ENCODE results near the gene HOXC5. TPM values are rescaled to one million over a fixed set of nuclear protein-coding genes. Genes with fewer than 3 reads are reported as not detected.

Gene HOXC5
- total RNA-seq, 1 donor: 0.43 TPM

DNA sequence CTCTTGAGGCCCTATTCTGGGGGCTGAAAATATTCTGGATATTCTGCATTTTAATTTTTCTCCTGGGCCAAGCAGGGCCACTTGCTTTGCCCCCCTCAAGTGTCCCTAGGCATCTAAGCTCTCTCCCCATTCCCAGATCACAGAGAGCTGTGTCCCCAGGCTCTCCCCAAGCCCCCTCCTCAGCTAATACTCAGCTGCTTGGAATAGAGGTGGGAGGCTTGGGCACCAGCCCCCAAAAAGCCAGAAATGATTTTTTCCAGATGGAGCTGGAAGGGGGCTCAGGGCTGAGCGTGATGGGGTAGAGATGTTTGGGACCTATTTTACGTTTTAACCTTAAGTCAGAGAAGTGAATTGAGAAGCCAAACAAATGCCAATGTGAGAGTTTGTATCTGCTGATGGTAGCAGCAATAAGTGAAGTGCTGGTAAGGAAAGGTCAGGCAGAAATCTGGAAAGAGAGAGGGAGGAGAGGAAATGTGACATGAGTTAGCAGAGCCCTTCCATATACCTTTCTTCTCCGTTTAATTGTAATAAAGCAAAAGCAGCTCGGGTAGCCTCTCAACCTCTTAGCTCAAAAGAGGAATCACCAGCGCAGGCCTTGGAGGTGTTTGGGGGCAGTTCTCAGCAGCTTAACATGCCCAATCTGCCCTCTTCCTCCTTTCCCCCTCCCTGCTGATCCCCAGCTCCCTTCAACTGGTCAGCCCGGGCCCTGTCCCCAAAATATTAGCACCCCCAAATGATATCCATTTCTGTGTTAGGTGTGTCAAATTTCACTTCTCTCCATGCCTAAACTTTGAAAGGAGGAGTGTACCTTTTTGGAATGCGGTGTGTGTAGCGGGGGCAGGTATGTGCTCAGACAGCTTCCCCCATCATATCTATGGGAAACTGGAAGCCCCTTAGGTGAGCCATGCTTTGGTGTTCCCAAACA lies 9.6 kb upstream of the HOXC5 start:
- DNase-seq (ENCODE audit: low read depth): no peak
- peak overlapping the region; percentile 36 for H3K4me3 ChIP-seq (ENCODE audit: low read depth, low read length)
- TF ChIP-seq, protein P1, sequence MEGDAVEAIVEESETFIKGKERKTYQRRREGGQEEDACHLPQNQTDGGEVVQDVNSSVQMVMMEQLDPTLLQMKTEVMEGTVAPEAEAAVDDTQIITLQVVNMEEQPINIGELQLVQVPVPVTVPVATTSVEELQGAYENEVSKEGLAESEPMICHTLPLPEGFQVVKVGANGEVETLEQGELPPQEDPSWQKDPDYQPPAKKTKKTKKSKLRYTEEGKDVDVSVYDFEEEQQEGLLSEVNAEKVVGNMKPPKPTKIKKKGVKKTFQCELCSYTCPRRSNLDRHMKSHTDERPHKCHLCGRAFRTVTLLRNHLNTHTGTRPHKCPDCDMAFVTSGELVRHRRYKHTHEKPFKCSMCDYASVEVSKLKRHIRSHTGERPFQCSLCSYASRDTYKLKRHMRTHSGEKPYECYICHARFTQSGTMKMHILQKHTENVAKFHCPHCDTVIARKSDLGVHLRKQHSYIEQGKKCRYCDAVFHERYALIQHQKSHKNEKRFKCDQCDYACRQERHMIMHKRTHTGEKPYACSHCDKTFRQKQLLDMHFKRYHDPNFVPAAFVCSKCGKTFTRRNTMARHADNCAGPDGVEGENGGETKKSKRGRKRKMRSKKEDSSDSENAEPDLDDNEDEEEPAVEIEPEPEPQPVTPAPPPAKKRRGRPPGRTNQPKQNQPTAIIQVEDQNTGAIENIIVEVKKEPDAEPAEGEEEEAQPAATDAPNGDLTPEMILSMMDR (IDR thresholded peaks at IDR 0.05; ENCODE audit: insufficient read depth, low read depth, low read length): no peak

DNA sequence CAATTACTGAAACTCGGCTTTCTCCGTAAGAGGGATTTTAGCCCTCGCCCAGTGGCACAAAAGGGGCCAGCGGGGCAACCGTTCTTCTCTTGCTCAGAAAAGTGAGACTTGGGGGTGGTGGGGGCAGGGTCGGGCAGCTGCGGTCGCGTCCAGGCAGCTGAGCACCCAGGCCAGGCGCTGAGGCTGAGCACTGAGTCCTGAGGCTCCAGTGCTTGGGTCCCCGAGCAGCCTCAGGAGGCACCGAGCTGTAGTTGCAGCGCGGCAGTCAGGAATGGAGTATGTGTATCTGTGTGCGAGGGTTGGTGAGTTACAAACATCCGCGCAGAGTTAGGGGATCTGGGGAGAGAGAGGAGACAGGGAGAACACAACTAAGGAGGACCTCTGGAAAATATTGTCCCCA lies 8.7 kb upstream of the HOXC5 start:
- TF ChIP-seq, protein P1 (IDR thresholded peaks at IDR 0.05; ENCODE audit: insufficient read depth, low read depth, low read length): no peak
- peak overlapping the region; percentile 36 for H3K4me3 ChIP-seq (ENCODE audit: low read depth, low read length)
- no peak for DNase-seq (ENCODE audit: low read depth)

DNA sequence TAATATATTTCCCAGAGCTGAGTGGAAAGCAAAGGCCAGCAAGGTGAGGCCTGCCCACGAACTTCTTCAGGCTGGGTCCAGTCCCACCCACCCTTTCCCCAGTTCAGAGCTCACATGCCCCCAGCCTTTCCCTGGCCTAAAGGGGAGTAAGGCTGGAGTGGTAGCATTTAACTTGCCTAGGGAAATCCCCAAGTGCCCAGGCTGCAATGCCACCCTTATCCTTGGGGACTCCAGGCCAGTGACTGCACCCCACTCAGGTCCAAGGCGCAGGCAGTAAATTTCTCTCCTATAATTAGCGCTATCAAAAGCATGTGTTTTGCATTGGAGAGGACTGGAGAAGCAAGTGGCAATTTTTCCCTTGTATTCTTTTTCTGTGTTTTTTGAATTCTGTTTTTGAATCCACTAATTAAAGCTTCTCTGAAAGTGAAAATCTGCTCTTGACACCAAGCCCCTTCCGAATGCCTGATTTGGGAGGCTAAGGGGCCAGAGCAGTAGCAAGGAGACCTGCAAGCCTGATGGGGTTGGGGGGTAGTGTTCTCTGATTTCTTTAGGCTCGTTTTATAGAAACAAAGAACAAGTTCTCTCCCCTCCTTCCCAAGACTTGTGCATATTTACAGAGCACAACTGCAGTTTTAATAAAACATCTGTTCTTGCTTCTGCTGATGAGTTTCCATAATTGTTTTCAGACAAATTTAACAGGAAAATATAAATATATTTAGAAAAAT lies 8.1 kb upstream of the HOXC5 start:
- peak overlapping the region; percentile 36 for H3K4me3 ChIP-seq (ENCODE audit: low read depth, low read length)
- DNase-seq (ENCODE audit: low read depth): no peak
- TF ChIP-seq, protein P1 (IDR thresholded peaks at IDR 0.05; ENCODE audit: insufficient read depth, low read depth, low read length): no peak

DNA sequence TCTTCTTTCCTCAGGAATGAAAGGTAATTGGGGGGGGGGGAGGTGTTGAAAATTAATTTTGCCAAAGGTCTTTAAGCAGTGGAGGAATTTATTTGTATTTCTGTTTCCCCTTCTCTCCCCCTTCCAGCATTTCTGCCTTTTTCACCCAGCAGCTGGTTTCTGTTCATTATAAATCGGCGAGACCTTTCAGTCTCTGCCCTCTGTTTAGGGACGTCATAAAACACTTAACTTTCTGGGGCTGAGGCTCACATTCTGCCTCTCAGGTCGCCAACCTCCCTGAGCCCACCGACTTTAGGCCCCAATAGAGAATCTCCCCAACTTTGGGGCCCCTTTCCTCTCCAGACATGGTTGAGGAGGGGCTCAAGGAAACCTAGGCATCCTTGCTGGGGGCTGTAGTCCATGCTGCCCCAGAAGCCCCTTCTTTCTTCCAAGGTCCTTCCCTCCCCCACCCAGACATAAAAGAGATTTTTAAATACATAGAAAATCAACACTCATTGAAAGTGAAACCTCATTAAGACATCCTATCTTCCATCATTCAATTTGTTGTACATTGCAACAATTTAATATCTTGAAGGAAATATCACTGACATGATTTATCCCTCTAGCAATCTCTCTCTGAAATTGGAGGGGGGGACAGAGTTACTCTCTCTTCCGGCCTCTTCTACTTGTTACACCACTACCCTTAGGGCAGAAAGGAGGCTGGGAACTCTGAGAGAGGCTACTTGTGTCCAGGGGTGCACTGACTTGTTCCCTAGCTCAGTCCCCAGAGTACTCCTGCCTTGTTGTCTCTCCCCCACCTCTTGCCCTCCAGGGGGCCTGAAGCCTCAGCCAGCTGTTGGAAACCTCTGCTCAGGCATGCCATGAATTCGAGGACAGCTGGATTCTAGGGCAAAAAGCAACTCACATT lies 7.1 kb upstream of the HOXC5 start:
- peak overlapping the region; percentile 28 for H3K4me3 ChIP-seq (ENCODE audit: low read depth, low read length)
- DNase-seq (ENCODE audit: low read depth): no peak
- TF ChIP-seq, protein P1 (IDR thresholded peaks at IDR 0.05; ENCODE audit: insufficient read depth, low read depth, low read length): no peak

DNA sequence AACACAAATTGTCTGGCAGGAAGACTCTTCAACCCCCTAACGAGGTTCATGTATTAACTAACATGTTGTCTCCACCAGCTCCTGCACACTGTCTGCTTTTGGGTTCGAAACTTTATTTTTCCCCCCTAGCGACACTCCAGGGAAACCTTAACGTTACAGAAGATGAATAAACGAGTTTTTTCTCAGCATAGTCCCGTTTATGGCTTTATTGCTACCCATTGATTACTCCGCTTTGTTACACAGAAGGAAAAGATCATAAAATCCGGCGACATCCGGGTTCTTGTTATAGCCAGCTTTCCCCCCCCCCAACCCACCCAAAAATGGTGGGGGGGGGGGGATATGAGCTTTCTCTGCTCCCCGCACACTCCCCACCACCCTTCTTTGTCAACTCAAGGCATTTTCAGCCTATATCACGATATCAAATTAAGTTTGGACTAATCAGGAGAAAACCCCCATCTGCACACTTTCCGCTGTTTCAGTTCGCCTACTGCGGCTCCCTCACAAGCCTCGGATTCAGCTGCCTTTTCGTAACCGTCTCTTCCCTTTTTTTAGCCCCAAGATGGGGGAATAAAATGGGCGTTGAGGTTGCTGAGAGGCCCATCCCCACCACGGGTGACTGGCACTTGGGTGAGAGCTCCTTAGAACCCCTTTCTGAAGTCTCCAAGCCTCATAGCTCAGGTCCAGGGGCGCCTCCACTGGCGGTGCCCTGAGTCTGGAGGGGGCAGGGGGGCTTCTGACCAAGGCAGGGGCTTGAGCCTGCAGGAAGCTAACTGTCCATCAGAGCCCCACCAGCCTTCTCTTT lies 6.0 kb upstream of the HOXC5 start:
- no peak for DNase-seq (ENCODE audit: low read depth)

More for the DNA sequence above, 6.0 kb upstream of the HOXC5 start:
- TF ChIP-seq, protein P1 (IDR thresholded peaks at IDR 0.05; ENCODE audit: insufficient read depth, low read depth, low read length): no peak
- no peak overlapping the region for H3K4me3 ChIP-seq (ENCODE audit: low read depth, low read length)

Measured in fibroblast of villous mesenchyme (primary cell).